Measurements from ENCODE around the gene HES2. TPM values are rescaled to one million over a fixed set of nuclear protein-coding genes. Genes with fewer than 3 reads are reported as not detected.
"Not testable (repeated sequence)": the region's sequence is repeated elsewhere in the genome, so short reads cannot be mapped to it uniquely, and the experiment has no call there.

HES2 gene
- total and polyA plus RNA-seq, 9 of the 15 experiments (the other 6 are each of a cell fraction or from before 2014, with no cell fraction given): 0.05 to 0.18 (median 0.07) TPM; not detected in 4

DNA sequence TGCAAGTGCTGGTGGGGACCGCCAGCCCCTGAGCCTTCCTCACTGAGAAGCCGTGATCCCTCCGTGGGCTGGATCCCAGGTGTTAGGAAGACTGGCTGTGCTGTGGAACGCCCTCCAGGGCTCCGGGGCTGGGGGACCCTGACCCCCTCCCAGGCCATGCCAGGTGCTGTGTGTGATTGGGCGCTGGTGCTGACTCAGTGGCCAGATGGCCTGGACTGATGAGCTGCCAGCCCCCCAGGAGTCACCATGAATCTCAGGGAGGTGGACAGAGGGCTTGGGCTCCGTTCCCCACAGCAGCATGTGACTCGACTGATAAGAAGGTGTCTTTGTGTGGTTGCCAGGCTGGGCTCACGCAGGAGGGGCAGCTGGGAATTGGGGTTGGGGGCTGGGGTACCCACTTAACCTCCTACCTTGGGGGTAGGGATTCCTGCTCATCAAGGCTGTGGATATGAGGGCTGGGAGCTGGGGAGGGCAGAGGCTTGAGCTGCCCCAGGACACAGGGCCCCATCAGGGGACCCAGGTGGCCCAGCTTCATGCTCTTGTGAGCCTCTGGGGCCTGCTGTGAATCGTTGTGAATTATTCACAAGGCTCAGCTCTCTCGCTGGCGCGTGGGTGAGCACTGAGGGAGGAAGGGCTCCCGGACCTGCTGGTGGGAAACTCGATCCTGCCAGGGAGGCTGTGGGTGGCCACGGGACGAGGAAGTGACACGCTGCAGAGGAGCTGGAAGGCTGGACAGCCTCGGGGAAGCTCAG, 10.1 kb upstream of the HES2 start (continued):
- TF ChIP-seq VEZF1 (CRISPR knock-in tag; IDR thresholded peaks at IDR 0.05) (peak; percentile 73), CREB1 (IDR thresholded peaks at IDR 0.05) (peak; percentile 26; the same call in 1 of the 2 replicates), MYNN (IDR thresholded peaks at IDR 0.05) (peak; percentile 73; the same call in 1 of the 2 replicates), ZNF395 (CRISPR knock-in tag; IDR thresholded peaks at IDR 0.05) (0 out of 2 replicates have a peak, but pooled peaks have one; percentile 23), STAT5A (IDR thresholded peaks at IDR 0.05; ENCODE audit: borderline replicate concordance, low read length) (peak; percentile 65), JUND (IDR thresholded peaks at IDR 0.05; ENCODE audit: borderline replicate concordance, low read depth, low read length) (peak; percentile 71), ZNF639 (CRISPR knock-in tag; conservative IDR thresholded peaks at IDR 0.05 in 1 of 2, IDR thresholded peaks at IDR 0.05 in 1 of 2) (0 out of 4 replicates have a peak, but pooled peaks of 1 of the 2 experiments have one; percentile 21), MEIS2 (IDR thresholded peaks at IDR 0.05; ENCODE audit: partially characterized antibody) (peak; percentile 54), MTA1 (IDR thresholded peaks at IDR 0.05; ENCODE audit: borderline replicate concordance) (0 out of 2 replicates have a peak, but pooled peaks have one; percentile 15), TEAD4 (IDR thresholded peaks at IDR 0.05; ENCODE audit: low read length) (peak; percentile 86), MAFG (tag; conservative IDR thresholded peaks at IDR 0.05) (peak; percentile 47; the same call in 1 of the 2 replicates), CCNT2 (IDR thresholded peaks at IDR 0.05; ENCODE audit: borderline replicate concordance, extremely low read depth, insufficient read length, low read depth, low read length) (peak; percentile 88), TRIM24 (IDR thresholded peaks at IDR 0.05) (peak; percentile 82 to 90), TCF3 (CRISPR knock-in tag; IDR thresholded peaks at IDR 0.05) (peak; percentile 97), TAL1 (IDR thresholded peaks at IDR 0.05) (peak; percentile 96), NFE2 (IDR thresholded peaks at IDR 0.05; ENCODE audit: low read depth) (peak; percentile 65), RUNX1 (IDR thresholded peaks at IDR 0.05; ENCODE audit: low read depth) (0 out of 2 replicates have a peak, but pooled peaks have one; percentile 21), MAZ (CRISPR knock-in tag; conservative IDR thresholded peaks at IDR 0.05 in 1 of 2, IDR thresholded peaks at IDR 0.05 in 1 of 2) (peak; percentile 64 to 77; a peak in 3 of 4 replicates)
- not testable (repeated sequence) for TF ChIP-seq CREB1 (CRISPR knock-in tag; IDR thresholded peaks at IDR 0.05); MYNN (CRISPR knock-in tag; IDR thresholded peaks at IDR 0.05); JUND (tag; IDR thresholded peaks at IDR 0.05; ENCODE audit: borderline replicate concordance, low read depth, low read length); TEAD4 (CRISPR knock-in tag; IDR thresholded peaks at IDR 0.05; ENCODE audit: borderline replicate concordance)
- TF ChIP-seq, protein P1, sequence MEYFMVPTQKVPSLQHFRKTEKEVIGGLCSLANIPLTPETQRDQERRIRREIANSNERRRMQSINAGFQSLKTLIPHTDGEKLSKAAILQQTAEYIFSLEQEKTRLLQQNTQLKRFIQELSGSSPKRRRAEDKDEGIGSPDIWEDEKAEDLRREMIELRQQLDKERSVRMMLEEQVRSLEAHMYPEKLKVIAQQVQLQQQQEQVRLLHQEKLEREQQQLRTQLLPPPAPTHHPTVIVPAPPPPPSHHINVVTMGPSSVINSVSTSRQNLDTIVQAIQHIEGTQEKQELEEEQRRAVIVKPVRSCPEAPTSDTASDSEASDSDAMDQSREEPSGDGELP (CRISPR knock-in tag; IDR thresholded peaks at IDR 0.05; ENCODE audit: borderline replicate concordance): peak; percentile 77; the same call in 1 of the 2 replicates

Data from K562 (cell line).